PFSK-1 (cell line): ENCODE data around the gene DNAH12.

Source experiments
- FOXP2 ChIP-seq: optimal IDR thresholded peaks from 2 replicates; pipeline ENCODE3; 2011; ENCODE audit warnings: borderline replicate concordance, control low read depth, inconsistent platforms; ENCODE audit not compliant: insufficient read depth; ENCODE audit errors: extremely low read length, extremely low read depth
- POLR2AphosphoS5 ChIP-seq: IDR thresholded peaks from 2 replicates; pipeline ENCODE4 v1.6.1; 2012; ENCODE audit warnings: low read depth, mild to moderate bottlenecking, control low read depth, low read length, moderate library complexity
- SIN3A ChIP-seq: IDR thresholded peaks from 2 replicates; pipeline ENCODE4 v1.6.1; 2012; ENCODE audit warnings: mild to moderate bottlenecking, low read length, moderate library complexity, borderline replicate concordance; ENCODE audit not compliant: insufficient read depth
- TAF1 ChIP-seq: IDR thresholded peaks from 2 replicates; pipeline ENCODE4 v1.6.1; 2012; ENCODE audit warnings: low read length, control low read depth, borderline replicate concordance; ENCODE audit not compliant: insufficient read depth
- TF ChIP-seq, protein P1 (sequence below), 2 experiments: IDR thresholded peaks; 2 replicates each; pipeline versions ENCODE4 v1.6.1 to v1.8.0; 2011 to 2012; ENCODE audit warnings: low read depth in 2 of 2, low read length in 2 of 2, control low read depth in 1 of 2, inconsistent platforms in 1 of 2, mild to moderate bottlenecking in 1 of 2, moderate library complexity in 1 of 2; ENCODE audit not compliant: insufficient read depth in 1 of 2

DNA sequence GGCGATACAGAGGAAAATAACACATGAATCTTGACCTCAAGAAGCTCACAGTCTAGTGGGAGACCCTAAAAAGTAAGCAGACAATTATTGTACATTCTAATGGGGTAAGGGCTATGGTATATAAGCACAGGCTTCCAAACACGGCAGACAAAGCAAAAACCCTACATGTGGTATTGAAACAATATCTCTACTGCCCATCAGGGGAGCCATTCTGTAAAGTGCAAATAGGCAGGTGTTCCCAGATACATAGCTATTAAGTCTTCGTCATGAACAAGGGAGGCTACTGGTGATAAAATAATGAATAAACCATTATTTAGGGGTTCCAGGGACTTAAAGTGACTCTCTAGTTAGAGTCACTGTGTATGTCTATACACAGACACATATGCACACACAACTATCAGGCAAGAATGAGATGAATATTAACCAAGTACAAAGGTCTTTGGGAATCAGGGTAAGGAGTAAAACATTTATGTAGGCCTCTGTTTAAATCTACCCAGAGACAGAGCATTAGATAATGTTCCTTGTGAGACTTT lies 213.0 kb downstream of the DNAH12 start:
- TF ChIP-seq POLR2AphosphoS5 (no peak), SIN3A (no peak), TAF1 (no peak), FOXP2 (no peak)
- TF ChIP-seq, protein P1, sequence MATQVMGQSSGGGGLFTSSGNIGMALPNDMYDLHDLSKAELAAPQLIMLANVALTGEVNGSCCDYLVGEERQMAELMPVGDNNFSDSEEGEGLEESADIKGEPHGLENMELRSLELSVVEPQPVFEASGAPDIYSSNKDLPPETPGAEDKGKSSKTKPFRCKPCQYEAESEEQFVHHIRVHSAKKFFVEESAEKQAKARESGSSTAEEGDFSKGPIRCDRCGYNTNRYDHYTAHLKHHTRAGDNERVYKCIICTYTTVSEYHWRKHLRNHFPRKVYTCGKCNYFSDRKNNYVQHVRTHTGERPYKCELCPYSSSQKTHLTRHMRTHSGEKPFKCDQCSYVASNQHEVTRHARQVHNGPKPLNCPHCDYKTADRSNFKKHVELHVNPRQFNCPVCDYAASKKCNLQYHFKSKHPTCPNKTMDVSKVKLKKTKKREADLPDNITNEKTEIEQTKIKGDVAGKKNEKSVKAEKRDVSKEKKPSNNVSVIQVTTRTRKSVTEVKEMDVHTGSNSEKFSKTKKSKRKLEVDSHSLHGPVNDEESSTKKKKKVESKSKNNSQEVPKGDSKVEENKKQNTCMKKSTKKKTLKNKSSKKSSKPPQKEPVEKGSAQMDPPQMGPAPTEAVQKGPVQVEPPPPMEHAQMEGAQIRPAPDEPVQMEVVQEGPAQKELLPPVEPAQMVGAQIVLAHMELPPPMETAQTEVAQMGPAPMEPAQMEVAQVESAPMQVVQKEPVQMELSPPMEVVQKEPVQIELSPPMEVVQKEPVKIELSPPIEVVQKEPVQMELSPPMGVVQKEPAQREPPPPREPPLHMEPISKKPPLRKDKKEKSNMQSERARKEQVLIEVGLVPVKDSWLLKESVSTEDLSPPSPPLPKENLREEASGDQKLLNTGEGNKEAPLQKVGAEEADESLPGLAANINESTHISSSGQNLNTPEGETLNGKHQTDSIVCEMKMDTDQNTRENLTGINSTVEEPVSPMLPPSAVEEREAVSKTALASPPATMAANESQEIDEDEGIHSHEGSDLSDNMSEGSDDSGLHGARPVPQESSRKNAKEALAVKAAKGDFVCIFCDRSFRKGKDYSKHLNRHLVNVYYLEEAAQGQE (IDR thresholded peaks at IDR 0.05; ENCODE audit: insufficient read depth in 1 of 2, low read depth in 2 of 2, low read length in 2 of 2): no peak
